RWPE2 (cell line): Measurements from ENCODE around the gene CXCR5.

ENCODE experiments used
- ATAC-seq: fragments of 200-7000 bp; cut with Tn5 transposase; 3 replicates; pipeline ENCODE4 v1.9.1; 2021; ENCODE audit warnings: low read depth
- DNase-seq: peaks from one replicate; pipeline ENCODE4 v3.0.0-alpha.2; 2020; ENCODE audit warnings: low spot score
- H3K27ac ChIP-seq: fragments of 450-650 bp; 2 replicates; pipeline ENCODE4 v1.5.1; 2017; ENCODE audit warnings: mild to moderate bottlenecking; ENCODE audit not compliant: poor library complexity, severe bottlenecking
- H3K27me3 ChIP-seq: fragments of 250-450 bp; sonication (Bioruptor Pico); 2 replicates; pipeline ENCODE4 v1.5.1; 2021; ENCODE audit warnings: mild to moderate bottlenecking, moderate library complexity; ENCODE audit not compliant: insufficient read depth, poor library complexity, severe bottlenecking
- H3K36me3 ChIP-seq: fragments of 250-450 bp; sonication (Bioruptor Pico); 2 replicates; pipeline ENCODE4 v1.5.1; 2020; ENCODE audit warnings: low read depth, mild to moderate bottlenecking, moderate library complexity
- H3K4me1 ChIP-seq: fragments of 250-450 bp; sonication (Bioruptor Pico); 2 replicates; pipeline ENCODE4 v1.5.1; 2021; ENCODE audit warnings: mild to moderate bottlenecking, moderate library complexity; ENCODE audit not compliant: insufficient read depth, poor library complexity, severe bottlenecking
- H3K4me3 ChIP-seq: fragments of 250-450 bp; sonication (Bioruptor Pico); 2 replicates; pipeline ENCODE4 v1.5.1; 2021; ENCODE audit warnings: mild to moderate bottlenecking, moderate library complexity; ENCODE audit not compliant: severe bottlenecking
- H3K9me3 ChIP-seq: fragments of 250-450 bp; sonication (Bioruptor Pico); 2 replicates; pipeline ENCODE4 v1.5.1; 2021; ENCODE audit warnings: mild to moderate bottlenecking, moderate library complexity; ENCODE audit not compliant: severe bottlenecking
- TF ChIP-seq, protein P1 (sequence below): fragments of 450-650 bp; IDR thresholded peaks from one replicate; pipeline ENCODE4 v1.5.1; 2017; ENCODE audit warnings: mild to moderate bottlenecking, moderate library complexity; ENCODE audit not compliant: poor library complexity, severe bottlenecking

Gene CXCR5

DNA sequence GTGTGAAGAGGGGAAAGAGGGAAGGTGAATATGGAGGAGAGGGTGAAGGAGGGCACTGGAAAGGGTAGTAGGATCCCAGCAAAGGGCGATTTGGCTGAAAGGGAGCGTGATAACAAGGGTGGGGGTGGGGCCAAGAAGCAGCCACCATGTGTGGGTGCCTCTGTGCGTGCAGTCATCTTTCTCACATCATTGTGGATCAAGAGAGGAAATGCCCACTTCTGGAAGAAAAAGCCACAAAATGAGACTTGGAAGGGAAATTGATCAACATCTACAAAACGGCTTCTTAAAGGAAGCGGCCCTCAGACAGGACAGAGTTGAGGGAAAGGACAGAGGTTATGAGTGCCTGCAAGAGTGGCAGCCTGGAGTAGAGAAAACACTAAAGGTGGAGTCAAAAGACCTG is 1.2 kb upstream of the CXCR5 start:
- TF ChIP-seq, protein P1, sequence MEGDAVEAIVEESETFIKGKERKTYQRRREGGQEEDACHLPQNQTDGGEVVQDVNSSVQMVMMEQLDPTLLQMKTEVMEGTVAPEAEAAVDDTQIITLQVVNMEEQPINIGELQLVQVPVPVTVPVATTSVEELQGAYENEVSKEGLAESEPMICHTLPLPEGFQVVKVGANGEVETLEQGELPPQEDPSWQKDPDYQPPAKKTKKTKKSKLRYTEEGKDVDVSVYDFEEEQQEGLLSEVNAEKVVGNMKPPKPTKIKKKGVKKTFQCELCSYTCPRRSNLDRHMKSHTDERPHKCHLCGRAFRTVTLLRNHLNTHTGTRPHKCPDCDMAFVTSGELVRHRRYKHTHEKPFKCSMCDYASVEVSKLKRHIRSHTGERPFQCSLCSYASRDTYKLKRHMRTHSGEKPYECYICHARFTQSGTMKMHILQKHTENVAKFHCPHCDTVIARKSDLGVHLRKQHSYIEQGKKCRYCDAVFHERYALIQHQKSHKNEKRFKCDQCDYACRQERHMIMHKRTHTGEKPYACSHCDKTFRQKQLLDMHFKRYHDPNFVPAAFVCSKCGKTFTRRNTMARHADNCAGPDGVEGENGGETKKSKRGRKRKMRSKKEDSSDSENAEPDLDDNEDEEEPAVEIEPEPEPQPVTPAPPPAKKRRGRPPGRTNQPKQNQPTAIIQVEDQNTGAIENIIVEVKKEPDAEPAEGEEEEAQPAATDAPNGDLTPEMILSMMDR, result no peak
- Histone ChIP-seq H3K4me3 (no peak overlapping the region), H3K9me3 (no peaks in the 10 kb centered on the region), H3K4me1 (no peaks in the 10 kb centered on the region), H3K36me3 (no peaks in the 10 kb centered on the region), H3K27ac (no peak overlapping the region), H3K27me3 (no peaks in the 10 kb centered on the region)
- DNase-seq (no peak), ATAC-seq (no peak)

- ATAC-seq (no peak), DNase-seq (no peak)
- Histone ChIP-seq H3K27me3 (no peaks in the 10 kb centered on the region), H3K36me3 (no peaks in the 10 kb centered on the region), H3K9me3 (no peaks in the 10 kb centered on the region), H3K4me3 (no peak overlapping the region), H3K27ac (no peak overlapping the region), H3K4me1 (peaks cover 2% of the 10 kb centered on the region)
- TF ChIP-seq, protein P1, result no peak
Observed at GRCh38 chr11:118883004-118883367, 706 bp upstream of the CXCR5 start.

- H3K27ac ChIP-seq, result no peak overlapping the region
- no peaks in the 10 kb centered on the region for H3K27me3 ChIP-seq
- H3K4me3 ChIP-seq, result no peak overlapping the region
- no peak for DNase-seq
- no peaks in the 10 kb centered on the region for H3K9me3 ChIP-seq
- H3K36me3 ChIP-seq, result no peaks in the 10 kb centered on the region
- no peak for ATAC-seq
- TF ChIP-seq, protein P1, result no peak
- H3K4me1 ChIP-seq, result peaks cover 9% of the 10 kb centered on the region
Observed at GRCh38 chr11:118884875-118885274, 1.2 kb downstream of the CXCR5 start.

DNA sequence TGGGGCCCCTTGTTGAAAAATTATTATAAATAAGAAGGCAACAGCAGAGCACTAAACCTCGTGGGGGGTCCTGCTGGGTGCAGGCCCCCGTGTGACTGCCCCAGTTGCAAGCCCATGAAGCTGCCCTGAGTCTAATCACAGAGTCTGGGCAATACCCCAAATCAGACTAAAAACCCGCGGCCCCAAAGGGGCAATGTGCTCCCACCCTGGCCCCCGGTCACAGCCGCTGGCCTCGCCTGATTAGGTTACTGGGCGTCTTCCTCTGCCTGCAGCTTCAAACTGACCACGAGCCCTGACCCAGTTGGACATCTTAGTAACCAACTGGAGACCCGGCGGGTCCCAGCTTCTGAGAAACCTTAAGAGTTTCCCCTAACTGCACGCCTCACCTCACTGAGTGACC is 1.6 kb downstream of the CXCR5 start:
- Histone ChIP-seq H3K27me3 (no peaks in the 10 kb centered on the region), H3K27ac (no peak overlapping the region), H3K9me3 (no peaks in the 10 kb centered on the region), H3K4me1 (peaks cover 9% of the 10 kb centered on the region), H3K36me3 (no peaks in the 10 kb centered on the region), H3K4me3 (no peak overlapping the region)
- ATAC-seq (no peak), DNase-seq (no peak)
- TF ChIP-seq, protein P1, result no peak

DNA sequence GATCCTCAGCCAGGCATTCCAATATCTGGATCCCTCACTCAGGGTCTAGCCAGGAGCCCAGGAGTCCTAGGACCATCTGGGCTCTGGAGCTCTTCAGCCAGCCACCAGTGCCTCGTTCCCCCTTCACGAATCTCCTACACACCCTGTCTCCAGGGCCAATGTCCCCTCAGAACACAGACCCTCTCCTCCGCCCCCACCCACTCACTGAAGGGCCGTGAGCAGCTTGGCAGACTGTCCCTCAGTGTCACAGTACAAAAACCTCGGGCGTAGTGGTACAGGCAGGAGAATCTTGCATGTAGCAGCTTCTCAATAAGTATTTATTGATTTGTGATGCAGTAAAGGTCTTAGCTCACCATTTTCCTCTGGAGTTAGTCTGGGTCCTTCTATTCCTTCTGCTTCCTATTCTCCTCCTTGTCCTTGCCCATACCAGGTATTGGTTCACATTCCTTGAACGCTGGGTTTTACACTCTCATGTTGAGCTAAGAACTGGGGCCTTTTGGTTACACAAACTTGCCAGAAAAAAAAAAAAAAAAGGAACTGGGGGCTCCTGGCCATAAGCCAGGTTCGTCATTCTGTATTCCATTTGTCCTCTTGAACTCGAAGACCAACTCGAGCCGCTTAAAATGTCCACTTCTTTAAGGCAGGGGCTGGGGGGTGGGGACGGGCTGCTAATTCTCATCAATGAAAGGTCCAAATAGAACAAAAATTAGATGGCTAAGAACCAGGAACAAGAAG is 2.3 kb downstream of the CXCR5 start:
- Histone ChIP-seq H3K27ac (no peak overlapping the region), H3K4me1 (peaks cover 9% of the 10 kb centered on the region), H3K9me3 (no peaks in the 10 kb centered on the region), H3K4me3 (no peak overlapping the region), H3K36me3 (no peaks in the 10 kb centered on the region), H3K27me3 (no peaks in the 10 kb centered on the region)
- DNase-seq (no peak), ATAC-seq (no peak)
- TF ChIP-seq, protein P1, result no peak
